Nephron (organoid): Measurements from ENCODE around the gene NCAPD2.

ENCODE experiments used
- H3K27ac Mint-ChIP-seq, 3 experiments: 2 replicates each; pipeline ENCODE4 v1.8.0; 2020; ENCODE audit warnings: mixed read lengths in 3 of 3, mild to moderate bottlenecking in 2 of 3, moderate library complexity in 1 of 3
- H3K27me3 Mint-ChIP-seq: 2 replicates; pipeline ENCODE4 v1.8.0; 2021; ENCODE audit warnings: low read depth, mild to moderate bottlenecking, moderate library complexity, mixed read lengths
- H3K36me3 Mint-ChIP-seq: 2 replicates; pipeline ENCODE4 v1.8.0; 2020; ENCODE audit warnings: low read depth, mixed read lengths
- H3K4me1 Mint-ChIP-seq: 2 replicates; pipeline ENCODE4 v1.8.0; 2020; ENCODE audit warnings: mixed read lengths
- H3K4me3 Mint-ChIP-seq, 3 experiments: 2 replicates each; pipeline ENCODE4 v1.8.0; 2020; ENCODE audit warnings: mild to moderate bottlenecking in 3 of 3, mixed read lengths in 3 of 3, moderate library complexity in 2 of 3
- H3K9me3 Mint-ChIP-seq: 2 replicates; pipeline ENCODE4 v1.8.0; 2020; ENCODE audit warnings: mixed read lengths
- CTCF ChIP-seq, 3 experiments: fragments of 200-600 bp; sonication (generic); IDR thresholded peaks; one replicate each; pipeline ENCODE4 v1.5.0; 2021; ENCODE audit warnings: antibody characterized with exemption in 3 of 3; ENCODE audit not compliant: unreplicated experiment in 3 of 3

NCAPD2 gene

GRCh38 chr12:6527711-6528110 lies 33.8 kb downstream of the NCAPD2 start:
- no peak for TF ChIP-seq CTCF (IDR thresholded peaks at IDR 0.05; ENCODE audit: unreplicated experiment in 3 of 3)
- Mint-ChIP-seq H3K4me3 (no peak overlapping the region), H3K27me3 (no peaks in the 10 kb centered on the region), H3K27ac (no peak overlapping the region), H3K4me1 (peaks cover 20% of the 10 kb centered on the region), H3K9me3 (no peaks in the 10 kb centered on the region), H3K36me3 (peaks cover 85% of the 10 kb centered on the region)

- Mint-ChIP-seq H3K27me3 (no peaks in the 10 kb centered on the region), H3K4me1 (peaks cover 28% of the 10 kb centered on the region), H3K27ac (peak overlapping the region; percentile 88 to 90 (median 89)), H3K36me3 (peaks cover 75% of the 10 kb centered on the region), H3K9me3 (no peaks in the 10 kb centered on the region), H3K4me3 (peak overlapping the region in 2 of 3 experiments; percentile 16 to 17)
- TF ChIP-seq CTCF (IDR thresholded peaks at IDR 0.05; ENCODE audit: unreplicated experiment in 3 of 3) = no peak
These were observed 34.8 kb downstream of the NCAPD2 start for GRCh38 chr12:6528539-6529235.

- H3K4me3 Mint-ChIP-seq = peak overlapping the region in 1 of 3 experiments; percentile 16
- H3K27me3 Mint-ChIP-seq = no peaks in the 10 kb centered on the region
- no peak for TF ChIP-seq CTCF (IDR thresholded peaks at IDR 0.05; ENCODE audit: unreplicated experiment in 3 of 3)
- H3K27ac Mint-ChIP-seq = peak overlapping the region; percentile 88 to 90 (median 89)
- peaks cover 28% of the 10 kb centered on the region for H3K4me1 Mint-ChIP-seq
- no peaks in the 10 kb centered on the region for H3K9me3 Mint-ChIP-seq
- peaks cover 70% of the 10 kb centered on the region for H3K36me3 Mint-ChIP-seq
These were observed 35.4 kb downstream of the NCAPD2 start for GRCh38 chr12:6529291-6529737.

- H3K4me1 Mint-ChIP-seq = peaks cover 28% of the 10 kb centered on the region
- no peaks in the 10 kb centered on the region for H3K9me3 Mint-ChIP-seq
- no peak for TF ChIP-seq CTCF (IDR thresholded peaks at IDR 0.05; ENCODE audit: unreplicated experiment in 3 of 3)
- peaks cover 58% of the 10 kb centered on the region for H3K36me3 Mint-ChIP-seq
- peak overlapping the region in 2 of 3 experiments; percentile 42 to 49 for H3K4me3 Mint-ChIP-seq
- H3K27ac Mint-ChIP-seq = peak overlapping the region; percentile 88 to 90 (median 89)
- H3K27me3 Mint-ChIP-seq = no peaks in the 10 kb centered on the region
These were observed 36.8 kb downstream of the NCAPD2 start for GRCh38 chr12:6530576-6531260.

GRCh38 chr12:6532051-6532926 lies 38.4 kb downstream of the NCAPD2 start:
- Mint-ChIP-seq H3K36me3 (peaks cover 53% of the 10 kb centered on the region), H3K4me3 (peak overlapping the region; percentile 88 to 95 (median 93)), H3K27me3 (no peaks in the 10 kb centered on the region), H3K4me1 (peaks cover 35% of the 10 kb centered on the region), H3K27ac (peak overlapping the region; percentile 97 to 99 (median 98)), H3K9me3 (no peaks in the 10 kb centered on the region)
- TF ChIP-seq CTCF (IDR thresholded peaks at IDR 0.05; ENCODE audit: unreplicated experiment in 3 of 3) = no peak
